ENCODE results near the gene L3MBTL1. TPM values are rescaled to one million over a fixed set of nuclear protein-coding genes. Genes with fewer than 3 reads are reported as not detected.

L3MBTL1 gene
- 10 to 100 TPM; 12.5 to 45.3 (median 29.2) TPM for total RNA-seq

- peak; percentile 74 for DNase-seq
- Histone ChIP-seq H3K36me3 (no peaks in the 10 kb centered on the region), H3K27me3 (no peaks in the 10 kb centered on the region), H3K9me3 (no peaks in the 10 kb centered on the region), H3K27ac (no peak within 1 kb of the TSS), H3K4me1 (peaks cover 9% of the 10 kb centered on the region in 2 donors), H3K4me3 (replicated peaks in 1 of 3) (peak within 1 kb of the TSS; percentile 31 to 57 (median 33))
- TF ChIP-seq POLR2A (IDR thresholded peaks at IDR 0.05) (peak in 1 of 2 donors; percentile 58), CTCF (IDR thresholded peaks at IDR 0.05) (peak in 1 of 6 experiments; percentile 6)
- intact Hi-C loops (cut with DNase I), result no loop called here
- 3 to 9% methylated on average over 30 to 44 of the region's 95 CpGs for WGBS, 2 donors
These were observed at the start of gene L3MBTL1 for GRCh38 chr20:43507150-43508080. L3MBTL1 (plus strand) TSS chr20:43507697; CDS start chr20:43513504, 5,807 bp downstream.

GRCh38 chr20:43458422-43458924, 49.0 kb upstream of the L3MBTL1 start:
- Histone ChIP-seq H3K9me3 (no peaks in the 10 kb centered on the region), H3K4me1 (peaks cover 14 to 18% of the 10 kb centered on the region in 2 donors), H3K27me3 (no peaks in the 10 kb centered on the region), H3K27ac (peak overlapping the region; percentile 100), H3K4me3 (replicated peaks in 1 of 3) (peak overlapping the region; percentile 16 to 99 (median 98)), H3K36me3 (peaks cover 34% of the 10 kb centered on the region in 2 donors)
- TF ChIP-seq POLR2A (IDR thresholded peaks at IDR 0.05), result no peak
- TF ChIP-seq CTCF (IDR thresholded peaks at IDR 0.05), result no peak
- no peak for DNase-seq
- intact Hi-C loops (cut with DNase I), result loop anchor here (5.0 to 10.0 kb wide), 2 partner anchors 126 to 1509 kb away; partner anchors contain the start of gene STK4
- 0 to 1% methylated on average over 14 to 23 of the region's 41 CpGs for WGBS, 2 donors

- WGBS, 2 donors, result 73 to 74% methylated on average over 12 of the region's 12 CpGs
- H3K27me3 ChIP-seq, result no peaks in the 10 kb centered on the region
- H3K27ac ChIP-seq, result peak overlapping the region in 1 of 3 donors; percentile 100
- H3K36me3 ChIP-seq, result peaks cover 39 to 42% of the 10 kb centered on the region in 2 donors
- H3K4me1 ChIP-seq, result peaks cover 14 to 18% of the 10 kb centered on the region in 2 donors
- H3K4me3 ChIP-seq (replicated peaks in 1 of 3), result peak overlapping the region in 2 of 3 donors; percentile 98 to 99
- TF ChIP-seq POLR2A (IDR thresholded peaks at IDR 0.05) (no peak), CTCF (IDR thresholded peaks at IDR 0.05) (no peak)
- intact Hi-C loops (cut with DNase I), result loop anchor here (5.0 to 10.0 kb wide), 2 partner anchors 126 to 1508 kb away; partner anchors contain the start of gene STK4
- H3K9me3 ChIP-seq, result no peaks in the 10 kb centered on the region
- DNase-seq, result no peak
These were observed 48.2 kb upstream of the L3MBTL1 start for GRCh38 chr20:43459022-43459942.

GRCh38 chr20:43460172-43460829, 47.2 kb upstream of the L3MBTL1 start:
- Histone ChIP-seq H3K4me3 (replicated peaks in 1 of 3) (no peak overlapping the region), H3K9me3 (no peaks in the 10 kb centered on the region), H3K4me1 (peaks cover 14 to 18% of the 10 kb centered on the region in 2 donors), H3K36me3 (peaks cover 46 to 50% of the 10 kb centered on the region in 2 donors), H3K27ac (no peak overlapping the region), H3K27me3 (no peaks in the 10 kb centered on the region)
- intact Hi-C loops (cut with DNase I), result no loop called here
- 93% methylated on average over 23 of the region's 23 CpGs for WGBS, 2 donors
- no peak for DNase-seq
- no peak for TF ChIP-seq CTCF (IDR thresholded peaks at IDR 0.05)
- TF ChIP-seq POLR2A (IDR thresholded peaks at IDR 0.05), result no peak

Measured in thyroid gland (tissue), 4 donors.